Nephron progenitor cell (in vitro differentiated cells): Measurements from ENCODE around the gene LGALS13.

Experiments
- DNase-seq: peaks from one replicate; pipeline ENCODE4 v3.0.0; 2021
- H3K27ac Mint-ChIP-seq: 2 replicates; pipeline ENCODE4 v1.8.0; 2021; ENCODE audit warnings: mild to moderate bottlenecking, moderate library complexity, mixed read lengths
- H3K27me3 Mint-ChIP-seq: 2 replicates; pipeline ENCODE4 v1.8.0; 2021; ENCODE audit warnings: mild to moderate bottlenecking, low read depth, mixed read lengths; ENCODE audit not compliant: poor library complexity
- H3K36me3 Mint-ChIP-seq: 2 replicates; pipeline ENCODE4 v1.8.0; 2021; ENCODE audit warnings: low read depth, mixed read lengths
- H3K4me1 Mint-ChIP-seq: 2 replicates; pipeline ENCODE4 v1.8.0; 2021; ENCODE audit warnings: mixed read lengths
- H3K4me3 Mint-ChIP-seq: 2 replicates; pipeline ENCODE4 v1.8.0; 2021; ENCODE audit warnings: mild to moderate bottlenecking, moderate library complexity, mixed read lengths
- H3K9me3 Mint-ChIP-seq: 2 replicates; pipeline ENCODE4 v1.8.0; 2021; ENCODE audit warnings: mild to moderate bottlenecking, moderate library complexity, mixed read lengths
- CTCF ChIP-seq: fragments of 200-600 bp; sonication (generic); IDR thresholded peaks from 2 replicates; pipeline ENCODE4 v1.5.0; 2021; ENCODE audit warnings: antibody characterized with exemption

The LGALS13 gene

DNA sequence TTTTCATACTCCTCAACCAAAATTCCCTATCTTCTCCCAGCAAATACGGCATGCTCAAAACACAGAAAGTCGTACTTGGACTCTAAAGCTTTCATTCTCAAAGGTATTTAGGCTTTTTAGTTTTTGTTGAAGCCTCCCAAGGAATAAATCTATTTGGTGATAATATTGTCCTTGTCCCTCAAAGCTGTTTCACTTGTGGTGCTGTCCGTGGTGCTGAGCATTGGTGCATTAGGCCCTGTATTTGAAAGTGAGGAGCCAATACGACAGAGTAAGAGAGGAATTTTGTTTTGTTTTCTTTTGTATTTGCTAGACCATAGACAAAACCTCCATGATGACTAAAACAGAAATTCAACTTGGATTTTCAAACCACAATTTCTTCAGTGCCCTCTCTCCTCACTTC, 3.2 kb upstream of the LGALS13 start:
- Mint-ChIP-seq H3K4me1 (no peaks in the 10 kb centered on the region), H3K27ac (no peak overlapping the region), H3K4me3 (no peak overlapping the region), H3K9me3 (peaks cover 11% of the 10 kb centered on the region), H3K36me3 (no peaks in the 10 kb centered on the region), H3K27me3 (peaks cover 40% of the 10 kb centered on the region)
- TF ChIP-seq CTCF, result no peak
- DNase-seq, result peak; percentile 77

GRCh38 chr19:39603825-39604224, 1.5 kb downstream of the LGALS13 start:
- DNase-seq, result no peak
- no peaks in the 10 kb centered on the region for H3K36me3 Mint-ChIP-seq
- no peak overlapping the region for H3K27ac Mint-ChIP-seq
- H3K27me3 Mint-ChIP-seq, result peaks cover 47% of the 10 kb centered on the region
- H3K9me3 Mint-ChIP-seq, result peaks cover 11% of the 10 kb centered on the region
- no peaks in the 10 kb centered on the region for H3K4me1 Mint-ChIP-seq
- no peak overlapping the region for H3K4me3 Mint-ChIP-seq
- no peak for TF ChIP-seq CTCF

DNA sequence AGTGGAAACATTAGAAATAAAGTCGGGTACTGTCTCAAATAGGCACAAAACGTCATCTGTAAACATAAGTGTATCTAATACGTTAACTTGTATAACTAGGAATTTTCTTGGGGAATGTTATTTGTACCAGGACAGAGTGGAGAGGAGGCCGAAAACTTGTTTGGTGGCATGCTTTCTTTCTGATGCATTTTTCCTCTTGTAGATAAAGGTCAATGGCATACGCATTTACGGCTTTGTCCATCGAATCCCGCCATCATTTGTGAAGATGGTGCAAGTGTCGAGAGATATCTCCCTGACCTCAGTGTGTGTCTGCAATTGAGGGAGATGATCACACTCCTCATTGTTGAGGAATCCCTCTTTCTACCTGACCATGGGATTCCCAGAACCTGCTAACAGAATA, 4.7 kb downstream of the LGALS13 start:
- no peaks in the 10 kb centered on the region for H3K9me3 Mint-ChIP-seq
- H3K36me3 Mint-ChIP-seq, result no peaks in the 10 kb centered on the region
- no peak overlapping the region for H3K27ac Mint-ChIP-seq
- no peaks in the 10 kb centered on the region for H3K4me1 Mint-ChIP-seq
- peaks cover 39% of the 10 kb centered on the region for H3K27me3 Mint-ChIP-seq
- no peak for TF ChIP-seq CTCF
- no peak overlapping the region for H3K4me3 Mint-ChIP-seq
- DNase-seq, result no peak

GRCh38 chr19:39607561-39607960, 5.2 kb downstream of the LGALS13 start:
- no peak overlapping the region for H3K4me3 Mint-ChIP-seq
- H3K27me3 Mint-ChIP-seq, result peaks cover 36% of the 10 kb centered on the region
- H3K4me1 Mint-ChIP-seq, result no peaks in the 10 kb centered on the region
- DNase-seq, result no peak
- H3K9me3 Mint-ChIP-seq, result no peaks in the 10 kb centered on the region
- no peak overlapping the region for H3K27ac Mint-ChIP-seq
- TF ChIP-seq CTCF, result no peak
- H3K36me3 Mint-ChIP-seq, result no peaks in the 10 kb centered on the region

- H3K4me1 Mint-ChIP-seq, result no peaks in the 10 kb centered on the region
- H3K9me3 Mint-ChIP-seq, result peaks cover 14% of the 10 kb centered on the region
- TF ChIP-seq CTCF, result no peak
- no peaks in the 10 kb centered on the region for H3K36me3 Mint-ChIP-seq
- peaks cover 21% of the 10 kb centered on the region for H3K27me3 Mint-ChIP-seq
- no peak for DNase-seq
- H3K27ac Mint-ChIP-seq, result no peak overlapping the region
- no peak overlapping the region for H3K4me3 Mint-ChIP-seq
Observed at GRCh38 chr19:39613597-39613996, 11.3 kb downstream of the LGALS13 start.

DNA sequence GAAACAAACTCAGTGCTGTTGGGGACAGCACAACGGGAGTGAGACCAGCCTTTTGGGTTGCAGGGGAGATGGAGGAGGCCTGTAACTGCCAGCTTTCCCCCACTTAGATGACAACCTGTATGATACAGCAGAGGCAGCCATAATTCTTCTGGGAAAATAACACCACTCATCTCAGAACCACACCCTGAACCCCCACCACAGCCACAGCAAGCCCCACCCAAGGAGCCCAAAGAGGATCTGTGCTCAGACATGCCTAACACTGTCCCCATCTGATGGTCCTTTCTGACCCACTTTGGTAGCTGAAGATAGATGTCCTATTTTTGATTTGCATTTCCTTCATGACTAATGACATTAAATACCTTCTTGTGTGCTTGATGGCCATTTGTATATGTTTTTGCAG, 15.4 kb downstream of the LGALS13 start:
- Mint-ChIP-seq H3K4me3 (no peak overlapping the region), H3K4me1 (no peaks in the 10 kb centered on the region), H3K27me3 (peaks cover 43% of the 10 kb centered on the region)

More for the DNA sequence above, 15.4 kb downstream of the LGALS13 start:
- H3K36me3 Mint-ChIP-seq, result no peaks in the 10 kb centered on the region
- no peak overlapping the region for H3K27ac Mint-ChIP-seq
- DNase-seq, result no peak
- no peak for TF ChIP-seq CTCF
- H3K9me3 Mint-ChIP-seq, result peaks cover 14% of the 10 kb centered on the region
